GM12801 (cell line): Measurements from ENCODE around the gene ABRAXAS1.

ENCODE experiments used
- TF ChIP-seq, protein P1 (sequence below): IDR thresholded peaks from one replicate; pipeline ENCODE4 v1.5.1; 2011; ENCODE audit warnings: control low read depth; ENCODE audit not compliant: insufficient read length; ENCODE audit errors: extremely low read depth

Gene ABRAXAS1

DNA sequence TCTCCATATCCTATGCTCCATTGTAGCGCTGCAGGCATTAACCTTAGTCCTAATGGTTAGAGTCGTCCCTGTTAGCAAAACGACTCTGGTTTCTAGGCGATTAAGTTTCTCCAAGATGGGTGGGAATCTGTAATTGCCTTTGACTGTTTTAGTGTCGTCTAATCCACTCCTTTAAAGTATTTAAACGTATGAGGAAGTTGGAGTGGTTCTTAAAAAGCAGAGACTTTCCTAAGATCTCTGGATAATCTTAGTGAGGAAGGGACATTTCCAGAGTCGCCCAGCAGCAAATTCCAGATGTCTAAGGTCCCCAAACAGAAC, 28.8 kb downstream of the ABRAXAS1 start:
- TF ChIP-seq, protein P1, sequence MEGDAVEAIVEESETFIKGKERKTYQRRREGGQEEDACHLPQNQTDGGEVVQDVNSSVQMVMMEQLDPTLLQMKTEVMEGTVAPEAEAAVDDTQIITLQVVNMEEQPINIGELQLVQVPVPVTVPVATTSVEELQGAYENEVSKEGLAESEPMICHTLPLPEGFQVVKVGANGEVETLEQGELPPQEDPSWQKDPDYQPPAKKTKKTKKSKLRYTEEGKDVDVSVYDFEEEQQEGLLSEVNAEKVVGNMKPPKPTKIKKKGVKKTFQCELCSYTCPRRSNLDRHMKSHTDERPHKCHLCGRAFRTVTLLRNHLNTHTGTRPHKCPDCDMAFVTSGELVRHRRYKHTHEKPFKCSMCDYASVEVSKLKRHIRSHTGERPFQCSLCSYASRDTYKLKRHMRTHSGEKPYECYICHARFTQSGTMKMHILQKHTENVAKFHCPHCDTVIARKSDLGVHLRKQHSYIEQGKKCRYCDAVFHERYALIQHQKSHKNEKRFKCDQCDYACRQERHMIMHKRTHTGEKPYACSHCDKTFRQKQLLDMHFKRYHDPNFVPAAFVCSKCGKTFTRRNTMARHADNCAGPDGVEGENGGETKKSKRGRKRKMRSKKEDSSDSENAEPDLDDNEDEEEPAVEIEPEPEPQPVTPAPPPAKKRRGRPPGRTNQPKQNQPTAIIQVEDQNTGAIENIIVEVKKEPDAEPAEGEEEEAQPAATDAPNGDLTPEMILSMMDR, result no peak

DNA sequence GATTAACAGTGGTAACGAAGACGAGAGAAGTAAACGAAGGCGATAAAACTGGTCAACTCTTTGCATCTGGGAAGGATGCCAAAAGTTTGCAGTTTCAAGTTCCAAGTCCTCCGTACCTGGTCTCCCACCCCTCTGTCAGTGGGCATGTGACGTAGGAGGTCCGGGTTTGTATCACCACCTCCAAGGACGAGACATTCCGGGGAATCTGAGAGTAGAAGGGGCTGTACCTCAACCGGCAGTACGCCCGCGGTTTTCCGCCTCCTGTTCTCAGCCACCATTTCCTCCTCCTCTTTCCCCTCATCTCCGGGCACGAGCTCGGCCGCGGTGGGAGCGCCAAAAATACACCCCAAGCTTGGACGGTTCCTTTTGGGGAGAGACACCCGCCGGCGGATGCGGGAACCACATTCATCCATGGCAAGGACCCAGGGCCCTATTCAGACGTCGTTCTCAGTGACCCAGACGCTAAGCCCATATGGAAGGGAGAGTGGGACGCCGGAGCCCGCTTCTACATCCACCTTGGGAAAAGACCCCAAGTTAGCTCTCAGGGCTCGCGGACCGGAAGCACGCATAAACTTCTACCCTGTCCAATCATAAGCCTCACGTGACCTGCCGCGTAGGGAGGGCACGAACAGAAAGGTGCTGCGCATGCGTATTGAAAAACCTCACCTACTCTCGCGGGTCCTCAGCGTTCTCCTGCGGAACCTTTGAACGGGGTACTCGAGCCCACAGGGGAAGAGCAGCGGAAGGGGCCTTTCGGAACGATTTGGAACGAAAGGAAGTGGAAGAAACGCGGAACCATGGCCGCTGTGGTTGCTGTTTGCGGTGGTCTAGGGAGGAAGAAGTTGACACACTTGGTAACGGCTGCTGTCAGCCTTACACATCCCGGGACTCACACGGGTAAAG, 29.4 kb downstream of the ABRAXAS1 start, which contains the start of the genes HELQ and MRPS18C:
Gene HELQ, minus strand, starts transcription at position 543 of the 903 bp plus-strand sequence. Its CDS starts 130 bp downstream, at position 413.
Gene MRPS18C, plus strand, starts transcription at position 778 of the 903 bp plus-strand sequence. Its CDS starts 20 bp downstream, at position 798.
- TF ChIP-seq, protein P1, result no peak

GRCh38 chr4:83454686-83455085, 30.2 kb downstream of the ABRAXAS1 start:
- TF ChIP-seq, protein P1, result no peak

DNA sequence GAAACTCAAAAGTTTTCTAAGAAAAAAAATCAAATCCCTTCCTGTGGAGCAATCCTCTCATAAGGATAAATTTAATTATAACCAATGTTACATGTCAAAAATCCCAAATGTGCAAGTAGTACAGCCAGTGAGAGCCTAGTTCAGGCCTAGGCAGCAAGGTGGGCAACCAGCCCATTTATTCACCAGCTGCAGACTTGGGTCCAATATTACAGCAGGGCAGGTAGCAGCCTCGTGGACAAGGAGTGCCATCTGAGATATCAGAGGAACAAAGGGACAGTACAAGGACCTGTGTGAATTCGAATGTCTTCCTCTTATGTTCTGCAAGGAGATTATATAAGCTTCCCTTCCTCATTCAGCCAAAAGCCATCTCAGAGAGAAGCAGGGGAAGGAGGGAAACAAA, 35.9 kb downstream of the ABRAXAS1 start:
- TF ChIP-seq, protein P1, result no peak

GRCh38 chr4:83440899-83441298, 44.0 kb downstream of the ABRAXAS1 start:
- TF ChIP-seq, protein P1, result no peak

DNA sequence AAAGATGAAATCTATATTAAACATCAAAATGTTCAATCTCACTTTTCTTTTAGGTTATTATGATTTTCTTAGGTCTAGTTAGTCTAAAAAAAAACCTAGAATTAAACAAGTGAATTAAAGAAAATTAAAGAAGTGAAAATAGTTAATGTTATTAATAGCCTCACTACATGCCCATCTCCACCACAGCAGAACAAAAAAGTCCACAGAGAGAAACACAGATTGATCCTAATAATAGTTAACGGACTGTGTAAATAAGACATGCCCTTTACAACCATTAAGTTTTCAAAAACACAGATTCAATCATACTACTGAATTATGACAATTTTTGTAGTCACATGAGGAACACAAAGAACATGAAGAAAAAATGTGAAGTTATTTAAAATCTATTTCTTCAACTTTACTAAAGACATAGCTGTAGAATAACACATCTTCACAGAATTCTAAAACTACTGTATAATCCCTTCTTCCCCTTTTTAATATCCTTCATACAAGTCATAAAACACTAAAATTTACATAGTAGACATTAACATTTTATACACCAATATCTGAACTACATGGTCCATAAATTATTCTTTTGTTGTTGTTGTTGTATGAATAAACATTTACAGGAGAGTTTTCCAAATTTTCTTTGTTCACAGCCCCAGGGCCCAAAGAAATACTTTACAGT, 44.6 kb downstream of the ABRAXAS1 start:
- TF ChIP-seq, protein P1, result no peak

- TF ChIP-seq, protein P1, result no peak
Measured at GRCh38 chr4:83438719-83439118, 46.2 kb downstream of the ABRAXAS1 start.
